Natural killer cell treated with Interleukin-12 subunit alpha and Interleukin-12 subunit beta and Interleukin-15 and Interleukin-18, amount 100 ng/mL, for 72 hours (primary cell): ENCODE measurements around the gene FYB2. TPM values are rescaled to one million over a fixed set of nuclear protein-coding genes. Genes with fewer than 3 reads are reported as not detected.
A peak's percentile ranks its signal among the peaks of the same experiment; 100 is the strongest.

Experiments used
- ATAC-seq, 2 donors: fragments of 150-1000 bp; cut with Tn5 transposase in 1 of 2; sonication (Bioruptor Pico), chemical (Tn5 transposase) in 1 of 2; 2 replicates each; pipeline ENCODE4 v1.10.0; 2021
- DNase-seq: peaks from one replicate; pipeline ENCODE4 v3.0.0; 2022; ENCODE audit warnings: low spot score
- H3K27ac Mint-ChIP-seq, 2 donors: 1 replicate in 1 of 2; 2 replicates in 1 of 2; pipeline ENCODE4 v1.8.0; 2022; ENCODE audit warnings: mixed read lengths in 2 of 2, mild to moderate bottlenecking in 1 of 2, moderate library complexity in 1 of 2
- H3K27me3 Mint-ChIP-seq, 2 donors: 1 replicate in 1 of 2; 2 replicates in 1 of 2; pipeline ENCODE4 v1.8.0; 2022; ENCODE audit warnings: mixed read lengths in 2 of 2
- H3K36me3 Mint-ChIP-seq: one replicate; pipeline ENCODE4 v1.8.0; 2022; ENCODE audit warnings: mixed read lengths
- H3K4me1 Mint-ChIP-seq, 2 donors: 1 replicate in 1 of 2; 2 replicates in 1 of 2; pipeline ENCODE4 v1.8.0; 2022; ENCODE audit warnings: low read depth in 2 of 2, mixed read lengths in 2 of 2, mild to moderate bottlenecking in 1 of 2
- H3K4me3 Mint-ChIP-seq: one replicate; pipeline ENCODE4 v1.8.0; 2022; ENCODE audit warnings: mixed read lengths
- H3K9me3 Mint-ChIP-seq: 2 replicates; pipeline ENCODE4 v1.8.0; 2022; ENCODE audit warnings: mixed read lengths
- total RNA-seq, 2 donors: library from RNA; stranded (reverse); gene quantifications; one replicate each; pipeline ENCODE4 v1.2.3, GENCODE V29; 2022

Gene FYB2
- total RNA-seq, 2 donors from 2014 or later = not detected

GRCh38 chr1:56773341-56774066 is 45.7 kb downstream of the FYB2 start:
- Mint-ChIP-seq H3K4me3 (peak overlapping the region; percentile 47), H3K27ac (peak overlapping the region in 1 of 2 donors; percentile 50), H3K36me3 (no peaks in the 10 kb centered on the region), H3K4me1 (peaks cover 6 to 14% of the 10 kb centered on the region in 2 donors), H3K9me3 (no peaks in the 10 kb centered on the region), H3K27me3 (peaks cover 12 to 25% of the 10 kb centered on the region in 2 donors)
- ATAC-seq = no peak
- no peak for DNase-seq

- no peak overlapping the region for H3K27ac Mint-ChIP-seq
- ATAC-seq (no peak), DNase-seq (no peak)
- H3K36me3 Mint-ChIP-seq = no peaks in the 10 kb centered on the region
- H3K27me3 Mint-ChIP-seq = peaks cover 19 to 31% of the 10 kb centered on the region in 2 donors
- no peak overlapping the region for H3K4me3 Mint-ChIP-seq
- no peaks in the 10 kb centered on the region for H3K9me3 Mint-ChIP-seq
- H3K4me1 Mint-ChIP-seq = peaks cover 6 to 14% of the 10 kb centered on the region in 2 donors
These were observed 47.5 kb downstream of the FYB2 start for GRCh38 chr1:56771717-56772116.

GRCh38 chr1:56758794-56759193 is 60.4 kb downstream of the FYB2 start:
- H3K4me3 Mint-ChIP-seq = no peak overlapping the region
- H3K9me3 Mint-ChIP-seq = no peaks in the 10 kb centered on the region
- H3K4me1 Mint-ChIP-seq = no peaks in the 10 kb centered on the region
- no peak overlapping the region for H3K27ac Mint-ChIP-seq
- ATAC-seq (no peak), DNase-seq (no peak)
- no peaks in the 10 kb centered on the region for H3K36me3 Mint-ChIP-seq
- peaks cover 19 to 23% of the 10 kb centered on the region in 2 donors for H3K27me3 Mint-ChIP-seq

GRCh38 chr1:56758135-56758534 is 61.1 kb downstream of the FYB2 start:
- no peak overlapping the region for H3K4me3 Mint-ChIP-seq
- DNase-seq = no peak
- H3K4me1 Mint-ChIP-seq = no peaks in the 10 kb centered on the region
- H3K36me3 Mint-ChIP-seq = no peaks in the 10 kb centered on the region
- H3K27ac Mint-ChIP-seq = no peak overlapping the region
- H3K27me3 Mint-ChIP-seq = peaks cover 19 to 23% of the 10 kb centered on the region in 2 donors
- ATAC-seq = no peak
- H3K9me3 Mint-ChIP-seq = no peaks in the 10 kb centered on the region

GRCh38 chr1:56755911-56756310 is 63.3 kb downstream of the FYB2 start:
- no peaks in the 10 kb centered on the region for H3K9me3 Mint-ChIP-seq
- no peaks in the 10 kb centered on the region for H3K36me3 Mint-ChIP-seq
- DNase-seq = no peak

GRCh38 chr1:56754708-56755479 is 64.3 kb downstream of the FYB2 start:
- Mint-ChIP-seq H3K27ac (no peak overlapping the region), H3K4me3 (no peak overlapping the region), H3K4me1 (no peaks in the 10 kb centered on the region), H3K9me3 (no peaks in the 10 kb centered on the region), H3K36me3 (no peaks in the 10 kb centered on the region), H3K27me3 (peaks cover 23 to 36% of the 10 kb centered on the region in 2 donors)
- DNase-seq = no peak
- ATAC-seq = no peak

More at GRCh38 chr1:56755911-56756310, 63.3 kb downstream of the FYB2 start:
- H3K27me3 Mint-ChIP-seq = peaks cover 26 to 36% of the 10 kb centered on the region in 2 donors
- H3K27ac Mint-ChIP-seq = no peak overlapping the region
- no peaks in the 10 kb centered on the region for H3K4me1 Mint-ChIP-seq
- H3K4me3 Mint-ChIP-seq = no peak overlapping the region
- ATAC-seq = no peak

GRCh38 chr1:56745231-56745630 is 74.0 kb downstream of the FYB2 start:
- H3K4me1 Mint-ChIP-seq = no peaks in the 10 kb centered on the region
- ATAC-seq (no peak), DNase-seq (no peak)
- H3K27ac Mint-ChIP-seq = no peak overlapping the region
- no peaks in the 10 kb centered on the region for H3K36me3 Mint-ChIP-seq
- H3K4me3 Mint-ChIP-seq = no peak overlapping the region
- peaks cover 0 to 21% of the 10 kb centered on the region in 2 donors for H3K27me3 Mint-ChIP-seq
- H3K9me3 Mint-ChIP-seq = no peaks in the 10 kb centered on the region

- no peak for ATAC-seq
- peaks cover 7% of the 10 kb centered on the region for H3K9me3 Mint-ChIP-seq
- no peaks in the 10 kb centered on the region for H3K36me3 Mint-ChIP-seq
These were observed 90.2 kb downstream of the FYB2 start for GRCh38 chr1:56728964-56729363.

GRCh38 chr1:56726706-56727105 is 92.5 kb downstream of the FYB2 start:
- no peak for ATAC-seq
- no peak overlapping the region for H3K27ac Mint-ChIP-seq
- peaks cover 41 to 59% of the 10 kb centered on the region in 2 donors for H3K27me3 Mint-ChIP-seq
- no peak for DNase-seq
- no peak overlapping the region for H3K4me3 Mint-ChIP-seq
- no peaks in the 10 kb centered on the region for H3K36me3 Mint-ChIP-seq
- H3K4me1 Mint-ChIP-seq = no peaks in the 10 kb centered on the region
- H3K9me3 Mint-ChIP-seq = peaks cover 7% of the 10 kb centered on the region

More at GRCh38 chr1:56728964-56729363, 90.2 kb downstream of the FYB2 start:
- Mint-ChIP-seq H3K27ac (no peak overlapping the region), H3K4me3 (no peak overlapping the region), H3K27me3 (peaks cover 39 to 59% of the 10 kb centered on the region in 2 donors), H3K4me1 (no peaks in the 10 kb centered on the region)
- no peak for DNase-seq

GRCh38 chr1:56719171-56719570 is 100.0 kb downstream of the FYB2 start:
- no peak overlapping the region for H3K4me3 Mint-ChIP-seq
- H3K4me1 Mint-ChIP-seq = no peaks in the 10 kb centered on the region
- H3K36me3 Mint-ChIP-seq = no peaks in the 10 kb centered on the region
- H3K27me3 Mint-ChIP-seq = peaks cover 23 to 25% of the 10 kb centered on the region in 2 donors
- no peak for ATAC-seq
- no peaks in the 10 kb centered on the region for H3K9me3 Mint-ChIP-seq
- H3K27ac Mint-ChIP-seq = no peak overlapping the region
- no peak for DNase-seq

- no peak for ATAC-seq
These were observed 104.0 kb downstream of the FYB2 start for GRCh38 chr1:56715156-56715555.

GRCh38 chr1:56713112-56713511 is 106.1 kb downstream of the FYB2 start:
- Mint-ChIP-seq H3K4me3 (no peak overlapping the region), H3K27ac (no peak overlapping the region), H3K36me3 (no peaks in the 10 kb centered on the region), H3K9me3 (no peaks in the 10 kb centered on the region), H3K27me3 (peaks cover 17 to 20% of the 10 kb centered on the region in 2 donors), H3K4me1 (no peaks in the 10 kb centered on the region)
- no peak for DNase-seq
- ATAC-seq = no peak

More at GRCh38 chr1:56715156-56715555, 104.0 kb downstream of the FYB2 start:
- Mint-ChIP-seq H3K9me3 (no peaks in the 10 kb centered on the region), H3K4me1 (no peaks in the 10 kb centered on the region), H3K27me3 (peaks cover 10 to 12% of the 10 kb centered on the region in 2 donors), H3K4me3 (no peak overlapping the region), H3K36me3 (no peaks in the 10 kb centered on the region), H3K27ac (no peak overlapping the region)
- DNase-seq = no peak

GRCh38 chr1:56712150-56712549 is 107.1 kb downstream of the FYB2 start:
- ATAC-seq (no peak), DNase-seq (no peak)
- H3K27ac Mint-ChIP-seq = no peak overlapping the region
- no peaks in the 10 kb centered on the region for H3K4me1 Mint-ChIP-seq
- H3K36me3 Mint-ChIP-seq = no peaks in the 10 kb centered on the region
- no peak overlapping the region for H3K4me3 Mint-ChIP-seq
- no peaks in the 10 kb centered on the region for H3K9me3 Mint-ChIP-seq
- peaks cover 13 to 24% of the 10 kb centered on the region in 2 donors for H3K27me3 Mint-ChIP-seq

GRCh38 chr1:56710646-56711045 is 108.6 kb downstream of the FYB2 start:
- no peak overlapping the region for H3K27ac Mint-ChIP-seq
- no peak for DNase-seq
- H3K4me1 Mint-ChIP-seq = no peaks in the 10 kb centered on the region
- no peaks in the 10 kb centered on the region for H3K36me3 Mint-ChIP-seq
- H3K27me3 Mint-ChIP-seq = peaks cover 14 to 34% of the 10 kb centered on the region in 2 donors
- no peak for ATAC-seq
- H3K9me3 Mint-ChIP-seq = no peaks in the 10 kb centered on the region
- no peak overlapping the region for H3K4me3 Mint-ChIP-seq
